IMR-90 (cell line): ENCODE results near the gene IL10.

Source experiments
- CEBPB ChIP-seq: IDR thresholded peaks from 2 replicates; pipeline ENCODE4 v1.6.1; 2012; ENCODE audit warnings: low read depth, low read length, improper control_type of control experiment
- RAD21 ChIP-seq: IDR thresholded peaks from 2 replicates; pipeline ENCODE4 v1.6.1; 2012; ENCODE audit warnings: low read length, improper control_type of control experiment
- RCOR1 ChIP-seq: IDR thresholded peaks from 2 replicates; pipeline ENCODE4 v1.6.1; 2012; ENCODE audit warnings: mild to moderate bottlenecking, low read length, improper control_type of control experiment; ENCODE audit not compliant: insufficient replicate concordance

- TF ChIP-seq CEBPB (no peak), RCOR1 (no peak), RAD21 (no peak)
These were observed 12.2 kb upstream of the IL10 start for GRCh38 chr1:206784471-206784903.
